Stimulated activated naive CD8-positive, alpha-beta T cell treated with anti-CD3 and anti-CD28 coated beads, Interleukin-15, Interleukin-2, amounts not matched to agents 100 ng/mL and 50 ng/mL, for 24 hours (primary cell): ENCODE data around the gene ZAP70.

Experiments
- H3K27ac Mint-ChIP-seq: one replicate; pipeline ENCODE4 v1.8.0; 2021; ENCODE audit warnings: mild to moderate bottlenecking, mixed read lengths
- H3K27me3 Mint-ChIP-seq: one replicate; pipeline ENCODE4 v1.8.0; 2021; ENCODE audit warnings: mixed read lengths
- H3K36me3 Mint-ChIP-seq: one replicate; pipeline ENCODE4 v1.8.0; 2021; ENCODE audit warnings: low read depth, mixed read lengths
- H3K4me1 Mint-ChIP-seq: one replicate; pipeline ENCODE4 v1.8.0; 2021; ENCODE audit warnings: low read depth, mixed read lengths
- H3K4me3 Mint-ChIP-seq: one replicate; pipeline ENCODE4 v1.8.0; 2021; ENCODE audit warnings: mild to moderate bottlenecking, mixed read lengths
- H3K9me3 Mint-ChIP-seq: one replicate; pipeline ENCODE4 v1.8.0; 2021; ENCODE audit warnings: mixed read lengths

ZAP70 gene

DNA sequence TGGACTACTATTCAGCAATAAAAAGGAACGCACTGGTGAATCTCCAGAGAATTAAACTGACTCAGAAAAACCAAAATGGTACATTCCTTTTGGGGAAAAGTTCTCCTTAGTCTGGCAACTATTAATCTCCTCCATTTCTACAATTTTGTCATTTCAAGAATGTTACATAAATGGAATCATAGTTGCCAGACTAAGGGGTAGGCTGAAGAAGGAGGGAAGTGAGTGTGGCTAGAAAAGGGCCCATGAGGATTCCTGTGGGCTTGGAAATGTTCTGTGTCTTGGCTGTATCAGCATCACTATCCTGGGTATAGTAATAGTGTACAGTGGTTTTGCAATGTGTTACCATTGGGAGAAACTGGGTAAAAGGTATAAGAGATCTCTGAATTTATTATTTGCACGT lies 72.4 kb downstream of the ZAP70 start:
- Mint-ChIP-seq H3K36me3 (peaks cover 15% of the 10 kb centered on the region), H3K4me3 (no peak overlapping the region), H3K4me1 (no peaks in the 10 kb centered on the region), H3K9me3 (no peaks in the 10 kb centered on the region), H3K27me3 (no peaks in the 10 kb centered on the region), H3K27ac (no peak overlapping the region)

DNA sequence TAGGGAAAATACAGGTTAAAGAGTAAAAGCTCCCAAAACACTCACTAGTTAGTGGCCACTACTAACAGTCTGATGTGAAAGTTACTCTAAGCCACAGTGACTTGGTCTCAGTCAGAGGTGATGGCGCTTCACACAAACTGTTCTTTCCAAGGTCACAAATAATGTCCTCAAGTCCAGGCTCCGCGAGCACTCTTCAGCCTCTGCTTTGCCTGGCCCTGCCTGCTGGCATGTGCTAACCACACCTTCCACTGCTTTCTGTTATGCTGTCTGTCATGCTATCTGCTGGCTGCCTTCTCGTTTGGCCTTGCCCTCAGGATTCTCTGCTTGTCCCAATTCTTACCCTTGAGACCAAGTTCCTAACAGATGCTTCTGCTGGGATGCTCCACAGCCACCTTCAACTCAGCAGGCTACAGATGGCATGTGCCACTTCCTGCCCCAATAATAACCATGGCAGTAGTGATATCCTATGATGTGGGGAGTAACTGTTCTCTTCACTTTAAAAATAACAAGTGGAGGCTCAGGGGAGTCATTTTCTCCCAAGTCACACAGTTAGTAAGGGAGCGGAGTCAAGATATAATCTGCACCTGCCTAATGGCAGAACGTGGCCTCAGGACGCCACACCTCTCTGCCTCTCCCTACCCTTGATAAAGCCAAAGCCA lies 75.7 kb downstream of the ZAP70 start:
- Mint-ChIP-seq H3K4me1 (no peaks in the 10 kb centered on the region), H3K27me3 (no peaks in the 10 kb centered on the region), H3K36me3 (peaks cover 34% of the 10 kb centered on the region), H3K27ac (no peak overlapping the region), H3K4me3 (no peak overlapping the region), H3K9me3 (no peaks in the 10 kb centered on the region)
